CD4-positive, alpha-beta memory T cell (primary cell): ENCODE data around the gene CISD3. TPM values are rescaled to one million over a fixed set of nuclear protein-coding genes. Genes with fewer than 3 reads are reported as not detected.

Experiments
- CTCF ChIA-PET: fragments of 350-600 bp; sonication (Branson Sonifier 250); formaldehyde crosslinking; loops from one replicate; lab custom pipeline; 2021; ENCODE audit warnings: inconsistent platforms; ENCODE audit not compliant: partially characterized antibody; lab: Charles Lee
- POLR2A ChIA-PET: fragments of 350-600 bp; sonication (Branson Sonifier 250); formaldehyde crosslinking; loops from one replicate; lab custom pipeline; 2021; ENCODE audit not compliant: partially characterized antibody; lab: Charles Lee
- DNase-seq, 5 donors: peaks; one replicate each; pipeline versions ENCODE4 v3.0.0 to v3.0.0-alpha.2; 2020 to 2022; ENCODE audit warnings: mixed read lengths in 1 of 5
- H3K27ac ChIP-seq: one replicate; pipeline ENCODE4 v1.7.0; 2013; ENCODE audit warnings: low read depth, low read length
- H3K27me3 ChIP-seq: 2 replicates; pipeline ENCODE4 v1.7.0; 2013; ENCODE audit warnings: mild to moderate bottlenecking, low read length, moderate library complexity; ENCODE audit not compliant: insufficient read depth
- H3K36me3 ChIP-seq: 2 replicates; pipeline ENCODE4 v1.7.0; 2013; ENCODE audit warnings: mild to moderate bottlenecking, low read length, moderate library complexity; ENCODE audit not compliant: insufficient read depth
- H3K4me1 ChIP-seq: 2 replicates; pipeline ENCODE4 v1.7.0; 2013; ENCODE audit warnings: mild to moderate bottlenecking, low read length, moderate library complexity; ENCODE audit not compliant: insufficient read depth
- H3K4me3 ChIP-seq, 2 donors: one replicate each; pipeline ENCODE4 v1.7.0; 2013; ENCODE audit warnings: low read length in 2 of 2, mild to moderate bottlenecking in 1 of 2
- H3K9me3 ChIP-seq, 2 donors: one replicate each; pipeline ENCODE4 v1.7.0; 2013; ENCODE audit warnings: low read length in 2 of 2, control low read depth in 1 of 2; ENCODE audit not compliant: control insufficient read depth in 1 of 2
- H3K27ac Mint-ChIP-seq, 7 donors: one replicate each; pipeline ENCODE4 v1.8.0; 2020 to 2021; ENCODE audit warnings: mixed read lengths in 7 of 7, mild to moderate bottlenecking in 6 of 7, inconsistent platforms in 3 of 7, moderate library complexity in 3 of 7
- H3K27me3 Mint-ChIP-seq, 2 donors: one replicate each; pipeline ENCODE4 v1.8.0; 2020 to 2021; ENCODE audit warnings: mixed read lengths in 2 of 2
- H3K36me3 Mint-ChIP-seq, 2 donors: one replicate each; pipeline ENCODE4 v1.8.0; 2020 to 2021; ENCODE audit warnings: mixed read lengths in 2 of 2, inconsistent platforms in 1 of 2, mild to moderate bottlenecking in 1 of 2
- H3K4me1 Mint-ChIP-seq, 4 donors: one replicate each; pipeline ENCODE4 v1.8.0; 2020 to 2021; ENCODE audit warnings: mixed read lengths in 4 of 4, mild to moderate bottlenecking in 1 of 4
- H3K4me3 Mint-ChIP-seq, 8 donors: one replicate each; pipeline ENCODE4 v1.8.0; 2020 to 2021; ENCODE audit warnings: mixed read lengths in 8 of 8, mild to moderate bottlenecking in 7 of 8, moderate library complexity in 6 of 8, inconsistent platforms in 3 of 8
- H3K9me3 Mint-ChIP-seq, 8 donors: one replicate each; pipeline ENCODE4 v1.8.0; 2020 to 2021; ENCODE audit warnings: mixed read lengths in 8 of 8, mild to moderate bottlenecking in 5 of 8, inconsistent platforms in 3 of 8, moderate library complexity in 1 of 8
- intact Hi-C: fragments of 100-400 bp; cut with micrococcal nuclease; formaldehyde crosslinking; loops from one replicate; pipeline ENCODE4 v1.15.1; 2023
- polyA plus RNA-seq, 2 donors: library from polyadenylated mRNA; unstranded; fragments of 300-500 nt; fragmentation: Illumina TruSeq; gene quantifications; one replicate each; pipeline ENCODE4 v1.2.3, GENCODE V29; 2021
- total RNA-seq, 2 experiments: library from RNA; stranded (reverse); gene quantifications; one replicate each; pipeline ENCODE4 v1.2.3, GENCODE V29; 2021

Gene CISD3
- total RNA-seq (10 to 100 TPM; 12.5 to 13.5 TPM), polyA plus RNA-seq (10 to 100 TPM; 55.3 to 57.6 TPM)

GRCh38 chr17:38729886-38730525, at the start of gene CISD3:
Gene CISD3 (plus strand): TSS chr17:38730341. CDS start chr17:38730359, 18 bp downstream.
- Mint-ChIP-seq H3K4me1 (peaks cover 45 to 93% (median 71%) of the 10 kb centered on the region in 4 donors), H3K36me3 (peaks cover 3 to 27% of the 10 kb centered on the region in 2 donors), H3K27me3 (no peaks in the 10 kb centered on the region), H3K9me3 (peaks cover 0 to 3% (median 0%) of the 10 kb centered on the region in 8 donors), H3K4me3 (peak within 1 kb of the TSS; percentile 92 to 99 (median 97)), H3K27ac (peak within 1 kb of the TSS; percentile 94 to 99 (median 97))
- peaks cover 7% of the 10 kb centered on the region for H3K36me3 ChIP-seq
- peak within 1 kb of the TSS; percentile 67 to 83 for H3K4me3 ChIP-seq
- peak; percentile 82 to 89 (median 87) for DNase-seq
- H3K4me1 ChIP-seq: peaks cover 87% of the 10 kb centered on the region
- POLR2A ChIA-PET: interaction anchor here (0.8 to 15.9 kb wide), 12 partner anchors 12 to 141 kb away, joined by 3 to 588 read pairs (median 10); partner anchors contain the start of genes EPOP, MLLT6 and PSMB3
- H3K27me3 ChIP-seq: no peaks in the 10 kb centered on the region
- H3K9me3 ChIP-seq: no peaks in the 10 kb centered on the region
- CTCF ChIA-PET: interaction anchor here (1.3 to 8.5 kb wide), 5 partner anchors 14 to 171 kb away, joined by 4 to 198 read pairs (median 9); partner anchors contain the start of genes EPOP and MLLT6
- intact Hi-C loops: loop anchor here (1.0 kb wide), 3 partner anchors 25 to 172 kb away; partner anchors contain the start of gene MLLT6
- H3K27ac ChIP-seq: peak within 1 kb of the TSS; percentile 72

DNA sequence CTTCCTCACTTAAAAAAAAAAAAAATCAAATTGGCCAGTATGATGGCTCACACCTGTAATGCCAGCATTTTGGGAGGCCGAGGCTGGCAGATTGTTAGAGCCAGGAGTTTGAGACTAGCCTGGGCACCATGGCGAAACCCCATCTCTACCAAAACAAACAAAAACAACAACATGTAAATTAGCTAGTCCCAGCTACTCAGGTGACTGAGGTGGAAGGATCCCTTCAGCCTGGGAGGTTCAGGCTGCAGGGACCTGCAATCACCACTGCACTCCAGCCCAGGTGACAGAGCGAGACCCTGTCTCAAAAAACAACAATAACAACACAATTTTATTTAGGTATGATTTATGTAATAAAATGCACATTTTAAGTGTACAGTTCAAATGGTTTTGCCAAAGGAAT, 49.0 kb upstream of the CISD3 start:
- CTCF ChIA-PET: interaction anchor here (1.0 to 8.2 kb wide), 2 partner anchors 9 to 53 kb away, joined by 6 to 198 read pairs; partner anchors contain the start of gene CISD3
- Histone ChIP-seq H3K27ac (no peak overlapping the region), H3K4me3 (no peak overlapping the region), H3K4me1 (peaks cover 3% of the 10 kb centered on the region), H3K9me3 (no peaks in the 10 kb centered on the region), H3K36me3 (no peaks in the 10 kb centered on the region), H3K27me3 (no peaks in the 10 kb centered on the region)
- Mint-ChIP-seq H3K9me3 (no peaks in the 10 kb centered on the region), H3K27ac (no peak overlapping the region), H3K27me3 (peaks cover 0 to 12% of the 10 kb centered on the region in 2 donors), H3K36me3 (no peaks in the 10 kb centered on the region), H3K4me1 (peaks cover 0 to 8% (median 2%) of the 10 kb centered on the region in 4 donors), H3K4me3 (no peak overlapping the region)
- intact Hi-C loops: no loop called here
- POLR2A ChIA-PET: no interaction called here
- no peak for DNase-seq

GRCh38 chr17:38685491-38685890, 44.6 kb upstream of the CISD3 start:
- Mint-ChIP-seq H3K4me3 (no peak overlapping the region), H3K27ac (no peak overlapping the region)
- POLR2A ChIA-PET: interaction anchor here (1.0 kb wide), 1 partner anchor 16 kb away, joined by 3 read pairs; no protein-coding TSS in a partner anchor

DNA sequence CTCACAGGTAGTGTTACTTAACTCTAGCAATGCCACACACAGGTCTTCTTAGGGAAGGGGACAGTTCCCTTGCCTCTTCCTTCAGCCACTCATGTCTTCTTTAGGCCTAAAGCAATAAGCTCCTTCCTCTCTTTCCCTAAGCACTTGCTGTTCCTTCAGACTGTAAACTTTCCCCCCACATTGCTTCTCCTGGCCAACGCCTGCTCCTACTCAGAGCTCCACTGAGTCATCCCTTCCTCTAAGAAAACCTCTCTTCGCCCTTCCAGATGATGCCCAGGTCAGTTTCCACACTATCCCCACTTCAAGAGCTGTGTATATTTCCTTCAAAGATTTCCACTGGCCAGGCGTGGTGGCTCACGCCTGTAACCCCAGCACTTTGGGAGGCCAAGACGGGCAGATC, 42.9 kb upstream of the CISD3 start:
- Mint-ChIP-seq H3K4me3 (no peak overlapping the region), H3K27ac (peak overlapping the region in 1 of 7 donors; percentile 15), H3K9me3 (no peaks in the 10 kb centered on the region), H3K4me1 (peaks cover 0 to 1% (median 0%) of the 10 kb centered on the region in 4 donors), H3K36me3 (no peaks in the 10 kb centered on the region), H3K27me3 (peaks cover 2 to 7% of the 10 kb centered on the region in 2 donors)
- Histone ChIP-seq H3K27me3 (no peaks in the 10 kb centered on the region), H3K4me1 (no peaks in the 10 kb centered on the region), H3K27ac (no peak overlapping the region), H3K36me3 (no peaks in the 10 kb centered on the region), H3K9me3 (no peaks in the 10 kb centered on the region), H3K4me3 (no peak overlapping the region)
- POLR2A ChIA-PET: interaction anchor here (0.6 kb wide), 1 partner anchor 128 kb away, joined by 3 read pairs; no protein-coding TSS in a partner anchor
- intact Hi-C loops: no loop called here
- no peak for DNase-seq
- CTCF ChIA-PET: interaction anchor here (0.7 to 1.7 kb wide), 3 partner anchors 10 to 50 kb away, joined by 3 to 8 read pairs (median 6); no protein-coding TSS in a partner anchor

More at GRCh38 chr17:38685491-38685890, 44.6 kb upstream of the CISD3 start:
- no peak overlapping the region for H3K4me3 ChIP-seq
- intact Hi-C loops: no loop called here
- no peaks in the 10 kb centered on the region for H3K4me1 ChIP-seq
- Mint-ChIP-seq H3K9me3 (no peaks in the 10 kb centered on the region), H3K4me1 (peaks cover 0 to 1% (median 0%) of the 10 kb centered on the region in 4 donors), H3K27me3 (peaks cover 2 to 7% of the 10 kb centered on the region in 2 donors), H3K36me3 (no peaks in the 10 kb centered on the region)
- CTCF ChIA-PET: interaction anchor here (0.7 to 0.8 kb wide), 2 partner anchors 9 to 49 kb away, joined by 3 read pairs; no protein-coding TSS in a partner anchor
- H3K27ac ChIP-seq: no peak overlapping the region
- no peaks in the 10 kb centered on the region for H3K36me3 ChIP-seq
- no peak for DNase-seq
- H3K9me3 ChIP-seq: no peaks in the 10 kb centered on the region
- no peaks in the 10 kb centered on the region for H3K27me3 ChIP-seq

DNA sequence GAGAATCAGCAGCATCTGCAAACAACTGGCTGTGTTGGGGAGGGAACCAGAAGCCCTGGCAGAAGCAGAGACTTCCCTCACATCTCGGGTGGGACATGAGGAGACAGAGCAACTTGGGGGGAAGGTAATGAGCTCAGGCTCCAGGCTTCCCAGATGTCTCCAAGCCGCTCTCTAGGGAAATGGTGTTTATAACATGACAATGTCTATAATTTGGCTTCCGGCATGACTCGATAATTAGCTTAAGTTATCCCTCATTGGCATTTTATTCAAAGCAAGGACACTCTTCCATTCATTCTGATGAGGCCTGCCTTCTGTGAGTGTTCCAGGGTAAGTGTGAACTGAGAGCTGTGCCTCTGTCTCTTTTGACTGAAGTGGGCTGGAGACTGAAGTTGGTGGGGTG, 39.8 kb upstream of the CISD3 start:
- POLR2A ChIA-PET: interaction anchor here (1.5 kb wide), 1 partner anchor 12 kb away, joined by 7 read pairs; no protein-coding TSS in a partner anchor
- H3K27ac Mint-ChIP-seq: no peak overlapping the region

GRCh38 chr17:38691154-38691553, 39.0 kb upstream of the CISD3 start:
- intact Hi-C loops: no loop called here
- no peak overlapping the region for H3K4me3 ChIP-seq
- no peak for DNase-seq
- peaks cover 0 to 1% (median 0%) of the 10 kb centered on the region in 4 donors for H3K4me1 Mint-ChIP-seq
- POLR2A ChIA-PET: interaction anchor here (1.4 to 1.5 kb wide), 2 partner anchors 11 to 15 kb away, joined by 4 to 7 read pairs; no protein-coding TSS in a partner anchor
- peaks cover 0 to 2% (median 0%) of the 10 kb centered on the region in 8 donors for H3K9me3 Mint-ChIP-seq
- H3K27me3 Mint-ChIP-seq: peaks cover 0 to 4% of the 10 kb centered on the region in 2 donors
- no peaks in the 10 kb centered on the region for H3K36me3 ChIP-seq
- no peaks in the 10 kb centered on the region for H3K4me1 ChIP-seq
- no peaks in the 10 kb centered on the region for H3K27me3 ChIP-seq
- CTCF ChIA-PET: interaction anchor here (1.3 to 3.3 kb wide), 3 partner anchors 10 to 45 kb away, joined by 4 to 13 read pairs (median 6); no protein-coding TSS in a partner anchor
- H3K27ac ChIP-seq: no peak overlapping the region
- H3K27ac Mint-ChIP-seq: peak overlapping the region in 1 of 7 donors; percentile 48
- H3K4me3 Mint-ChIP-seq: no peak overlapping the region
- H3K36me3 Mint-ChIP-seq: no peaks in the 10 kb centered on the region
- H3K9me3 ChIP-seq: no peaks in the 10 kb centered on the region

More for the DNA sequence above, 39.8 kb upstream of the CISD3 start:
- H3K36me3 Mint-ChIP-seq: no peaks in the 10 kb centered on the region
- H3K4me1 ChIP-seq: no peaks in the 10 kb centered on the region
- no peak overlapping the region for H3K4me3 ChIP-seq
- no peak overlapping the region for H3K27ac ChIP-seq
- no peaks in the 10 kb centered on the region for H3K27me3 ChIP-seq
- H3K36me3 ChIP-seq: no peaks in the 10 kb centered on the region
- H3K4me3 Mint-ChIP-seq: no peak overlapping the region
- no peak for DNase-seq
- intact Hi-C loops: no loop called here
- H3K9me3 ChIP-seq: no peaks in the 10 kb centered on the region
- H3K4me1 Mint-ChIP-seq: peaks cover 0 to 1% (median 0%) of the 10 kb centered on the region in 4 donors
- H3K9me3 Mint-ChIP-seq: peaks cover 0 to 2% (median 0%) of the 10 kb centered on the region in 8 donors
- peaks cover 3 to 4% of the 10 kb centered on the region in 2 donors for H3K27me3 Mint-ChIP-seq
- CTCF ChIA-PET: interaction anchor here (1.3 to 3.3 kb wide), 3 partner anchors 10 to 46 kb away, joined by 3 to 13 read pairs (median 6); no protein-coding TSS in a partner anchor
